ENCODE data around the gene PTPRG.

PTPRG gene

DNA sequence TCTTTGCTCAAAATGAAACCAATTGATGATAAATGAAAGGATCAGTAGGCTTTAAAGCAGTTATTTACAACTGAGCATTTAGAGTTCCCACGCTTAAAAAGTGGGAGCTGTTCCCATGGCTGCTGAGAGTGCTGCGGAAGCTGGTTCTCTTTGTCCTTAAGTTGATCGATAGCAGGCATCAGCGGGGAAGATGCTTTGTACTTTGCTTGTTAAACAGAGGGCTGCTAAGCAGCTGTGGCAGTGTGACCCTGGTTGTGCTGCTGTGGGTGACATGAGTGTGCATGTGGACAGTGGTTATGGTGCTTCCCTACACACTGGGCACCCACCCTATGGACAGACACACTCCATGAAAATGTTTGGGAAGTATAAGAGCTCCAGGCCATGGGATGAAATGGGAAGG is 96.3 kb downstream of the PTPRG start:
- no peak for DNase-seq (ENCODE audit: low read depth)

DNA sequence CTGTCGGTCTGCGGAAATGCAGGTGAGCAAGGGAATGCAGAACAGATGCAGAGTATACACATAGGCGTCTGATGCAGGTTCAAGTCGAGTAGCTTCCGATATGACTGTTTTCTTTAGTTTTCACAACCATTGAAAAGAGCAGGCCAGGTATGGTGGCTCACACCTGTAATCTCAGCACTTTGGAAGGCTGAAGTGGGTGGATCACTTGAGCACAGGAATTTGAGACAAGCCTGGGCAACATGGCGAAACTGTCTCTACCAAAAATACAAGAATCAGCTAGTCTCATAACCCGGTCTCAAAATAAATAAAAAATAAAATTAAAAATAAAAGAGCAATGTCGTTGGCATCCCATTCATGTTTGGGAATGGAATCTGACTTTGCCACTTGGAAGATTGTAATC is 101.5 kb downstream of the PTPRG start:
- DNase-seq (ENCODE audit: low read depth) = no peak

DNA sequence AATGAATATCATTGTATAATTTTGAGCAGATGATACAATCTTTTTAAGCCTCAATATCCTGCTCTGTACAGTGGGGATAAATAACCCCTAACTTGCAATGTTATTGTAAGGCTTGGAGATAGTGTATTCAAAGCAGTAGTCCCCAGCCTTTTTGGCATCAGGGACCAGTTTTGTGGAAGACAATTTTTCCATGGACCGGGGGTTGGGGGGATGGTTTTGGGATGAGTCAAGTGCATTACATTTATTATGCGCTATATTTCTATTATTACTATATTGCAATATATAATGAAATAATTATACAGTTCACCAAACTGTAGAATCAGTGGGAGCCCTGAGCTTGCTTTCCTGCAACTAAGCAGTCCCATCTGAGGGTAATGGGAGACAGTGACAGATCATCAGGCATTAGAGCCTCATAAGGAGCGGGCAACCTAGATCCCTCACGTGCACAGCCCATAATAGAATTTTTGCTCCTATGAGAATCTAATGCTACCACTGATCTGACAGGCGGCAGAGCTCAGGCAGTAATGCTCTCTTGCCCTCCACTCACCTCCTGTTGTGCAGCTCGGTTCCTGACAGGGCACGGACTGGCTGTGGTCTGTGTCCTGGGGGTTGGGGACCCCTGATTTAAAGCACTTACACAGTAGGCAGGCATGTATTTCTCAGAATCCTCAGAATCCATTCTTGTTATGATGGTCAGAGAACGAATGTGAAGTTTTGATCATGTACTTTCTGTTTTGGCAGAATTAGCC is 102.2 kb downstream of the PTPRG start:
- no peak for DNase-seq (ENCODE audit: low read depth)

DNA sequence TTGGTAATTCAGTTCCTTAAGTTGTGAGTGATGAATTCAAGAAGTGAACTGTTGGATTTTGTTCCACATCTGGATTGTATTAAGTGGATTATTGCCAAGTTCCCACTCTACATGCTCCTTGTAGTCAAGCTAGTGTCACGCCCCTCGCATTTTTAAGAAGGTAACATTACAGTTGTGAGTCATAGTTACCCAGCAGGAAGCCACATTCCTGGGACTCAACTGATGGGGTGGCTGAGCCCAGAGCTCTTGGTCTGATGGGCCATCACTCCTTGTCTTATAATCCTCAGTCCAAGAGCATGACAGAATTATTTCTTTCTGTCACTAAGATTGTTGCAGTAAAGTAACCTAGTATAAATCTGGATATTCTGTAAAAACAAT is 102.7 kb downstream of the PTPRG start:
- no peak for DNase-seq (ENCODE audit: low read depth)

DNA sequence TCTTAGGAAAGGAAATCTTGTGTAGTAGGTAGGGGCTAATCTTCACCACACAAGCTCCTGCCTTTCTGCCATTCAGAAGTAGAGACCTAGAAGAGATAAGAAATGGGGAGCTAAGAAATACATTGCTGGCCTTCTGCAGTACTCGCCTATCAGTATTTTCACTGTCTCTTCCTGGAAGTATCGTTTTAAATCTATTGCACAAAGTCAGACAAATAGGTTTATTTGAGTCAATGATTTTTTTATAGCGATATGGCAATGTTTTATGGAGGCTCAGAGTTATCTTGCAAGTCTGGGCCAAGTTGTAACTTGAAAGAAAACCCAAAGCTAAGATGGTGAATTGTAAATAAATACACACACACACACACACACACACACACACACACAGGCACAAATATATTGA is 103.8 kb downstream of the PTPRG start:
- DNase-seq (ENCODE audit: low read depth) = no peak

DNA sequence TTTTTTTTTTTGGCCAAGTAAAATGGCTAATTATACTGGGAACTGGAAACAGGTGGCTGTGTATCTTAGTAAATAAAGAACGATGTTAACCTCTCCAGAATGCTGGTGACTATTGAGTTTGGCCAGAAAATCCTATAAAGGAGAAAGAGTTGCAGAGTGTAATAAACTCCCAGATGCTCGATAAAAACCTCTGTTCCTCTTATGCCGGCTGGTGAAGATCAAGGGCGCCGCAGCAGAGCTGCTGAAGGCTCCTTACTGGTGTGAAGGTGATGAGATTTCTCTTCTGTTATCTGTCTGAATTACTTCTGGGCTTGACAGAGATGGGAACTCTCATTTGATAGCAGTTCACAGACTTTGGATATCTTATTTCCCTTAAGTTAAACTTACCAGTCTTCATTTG is 104.6 kb downstream of the PTPRG start:
- no peak for DNase-seq (ENCODE audit: low read depth)

DNA sequence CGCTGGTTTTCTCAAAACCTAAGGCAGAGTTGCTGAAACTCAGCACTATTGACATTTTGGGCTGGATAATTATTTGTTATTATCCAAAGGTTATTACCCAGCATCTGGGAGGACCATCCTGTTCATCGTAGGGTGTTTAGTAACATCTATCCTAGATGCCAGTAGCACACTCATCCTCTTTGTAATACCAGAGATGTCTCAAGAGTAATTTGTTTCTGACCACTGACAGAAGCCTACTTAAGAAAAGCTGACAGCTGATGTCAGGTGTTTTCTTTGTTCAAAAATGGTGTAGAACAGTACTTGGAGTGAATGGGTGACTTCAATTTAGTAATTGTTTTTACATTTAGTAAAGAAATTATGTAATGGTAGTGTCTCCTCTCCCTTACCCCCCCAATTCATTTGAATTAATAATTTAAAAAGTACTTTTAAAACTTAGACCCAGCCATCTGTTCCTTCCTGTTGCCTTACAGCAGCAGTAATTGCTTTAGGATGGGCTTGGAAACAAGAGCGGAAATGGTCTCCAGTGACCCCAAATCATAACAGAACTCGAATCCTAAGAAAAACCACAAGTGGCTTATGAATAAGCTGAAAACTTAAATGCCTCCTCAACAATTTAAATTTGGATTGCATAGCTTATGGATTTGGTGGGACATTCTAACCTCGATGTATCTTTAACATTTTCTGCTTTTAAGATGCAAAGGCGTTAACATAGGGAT is 105.4 kb downstream of the PTPRG start:
- no peak for DNase-seq (ENCODE audit: low read depth)

DNA sequence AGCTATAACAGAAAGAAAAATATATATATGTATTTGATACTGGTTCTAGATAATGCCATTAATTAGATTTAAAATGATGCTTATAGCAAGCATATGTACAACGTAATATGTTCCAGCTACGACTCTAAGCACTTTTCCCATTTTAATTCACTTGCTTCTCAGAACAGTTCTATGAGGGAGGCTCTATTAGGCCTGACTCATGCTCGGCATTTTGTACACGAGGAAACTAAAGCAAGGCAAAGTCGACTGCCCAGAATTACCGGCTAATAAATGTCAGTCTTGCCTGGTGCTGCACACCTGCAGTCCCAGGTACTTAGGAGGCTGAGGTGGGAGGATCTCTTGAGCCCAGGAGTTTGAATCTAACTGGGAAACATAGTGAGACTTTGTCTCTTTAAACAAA is 106.0 kb downstream of the PTPRG start:
- DNase-seq (ENCODE audit: low read depth) = no peak

DNA sequence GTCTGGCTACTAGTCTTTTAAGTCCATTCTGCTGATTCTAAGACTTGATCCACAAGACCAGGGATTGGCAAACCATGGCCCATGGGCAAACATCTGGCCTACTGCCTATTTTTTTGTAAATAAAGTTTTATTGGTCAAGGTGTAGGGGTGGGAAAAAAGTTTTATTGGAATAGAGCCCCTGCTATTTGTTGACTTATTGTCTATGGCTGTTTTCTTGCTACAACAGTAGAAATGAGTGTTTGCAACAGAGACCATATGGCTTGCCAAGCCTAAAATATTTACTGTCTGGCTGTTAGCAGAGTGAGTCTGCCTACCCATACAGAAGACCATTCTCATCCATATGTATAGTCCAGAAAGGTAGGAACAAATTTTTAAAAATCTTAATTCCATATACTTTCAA is 106.4 kb downstream of the PTPRG start:
- DNase-seq (ENCODE audit: low read depth) = no peak

DNA sequence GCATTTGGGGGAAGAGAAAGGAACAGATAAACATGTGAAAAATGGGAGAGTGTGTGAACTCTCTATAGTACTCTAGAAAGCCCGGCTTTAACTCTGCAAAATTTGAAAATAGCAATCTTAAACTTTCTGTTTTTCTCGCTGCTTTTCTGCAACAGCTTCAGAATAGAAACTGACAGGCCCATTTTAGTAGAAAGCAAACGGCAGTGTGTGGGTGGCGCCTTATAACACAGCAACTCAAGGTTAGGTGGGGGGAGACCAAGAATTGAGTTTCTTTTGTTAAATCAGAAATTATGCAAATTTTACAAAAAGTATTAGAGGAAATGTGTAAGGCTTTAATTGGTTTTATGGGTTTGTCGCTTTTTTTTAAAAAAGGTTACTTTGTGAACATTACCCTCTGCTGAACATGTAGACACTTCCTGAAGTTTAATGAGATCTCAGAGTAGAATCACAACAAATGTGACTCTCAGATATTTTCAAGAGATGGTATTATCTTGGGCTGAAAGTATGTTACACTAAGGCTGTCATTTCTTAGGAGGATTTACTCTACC is 107.0 kb downstream of the PTPRG start:
- no peak for DNase-seq (ENCODE audit: low read depth)

DNA sequence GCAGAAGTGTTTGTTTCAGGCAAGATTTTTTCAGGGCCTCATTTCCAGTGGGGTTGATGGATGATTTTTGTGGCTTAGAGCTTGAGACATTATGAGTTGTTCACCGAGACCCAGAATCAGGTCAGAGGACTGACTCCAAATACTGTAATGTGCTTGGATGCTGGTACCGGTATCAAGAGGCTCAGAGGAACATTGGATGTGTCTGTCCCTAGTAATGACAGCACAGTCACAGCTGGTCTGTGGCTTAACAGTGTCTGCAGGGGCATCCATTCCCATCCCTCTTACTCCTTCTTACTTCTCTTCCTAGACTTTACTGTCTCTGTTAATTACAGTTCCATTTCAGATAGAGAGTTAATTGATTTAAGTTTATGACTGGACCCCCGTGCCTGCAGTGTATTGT is 107.8 kb downstream of the PTPRG start:
- DNase-seq (ENCODE audit: low read depth) = no peak

DNA sequence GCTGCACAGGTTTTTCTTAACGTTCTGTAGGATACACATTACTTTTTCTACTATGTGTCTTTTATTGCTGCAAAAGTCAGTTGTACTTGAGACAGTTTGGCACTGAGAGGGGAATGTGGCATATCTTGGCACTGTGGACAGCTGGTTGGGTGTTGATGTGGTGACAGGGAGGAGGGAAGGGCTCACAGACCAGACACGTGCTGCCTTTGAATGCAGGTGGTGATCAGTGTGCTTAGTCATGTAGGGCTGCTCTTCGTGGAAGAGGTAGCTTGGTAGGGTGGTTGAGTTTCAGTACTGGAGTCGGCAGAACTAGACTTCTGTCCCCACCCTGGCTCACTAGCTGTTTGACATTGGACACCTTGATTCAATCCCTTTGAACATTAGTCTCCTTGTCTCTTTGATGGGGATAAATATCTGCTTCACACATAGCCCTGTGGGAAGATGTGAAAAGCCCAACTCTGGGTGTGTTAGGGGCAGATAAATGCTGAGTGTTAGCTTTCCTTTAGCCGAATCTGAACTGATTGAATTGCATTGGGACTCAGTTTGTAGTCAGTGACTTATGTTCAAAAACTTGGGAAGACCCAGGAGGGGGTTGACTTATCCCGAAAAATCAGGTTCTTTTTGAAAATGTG is 108.4 kb downstream of the PTPRG start:
- no peak for DNase-seq (ENCODE audit: low read depth)

DNA sequence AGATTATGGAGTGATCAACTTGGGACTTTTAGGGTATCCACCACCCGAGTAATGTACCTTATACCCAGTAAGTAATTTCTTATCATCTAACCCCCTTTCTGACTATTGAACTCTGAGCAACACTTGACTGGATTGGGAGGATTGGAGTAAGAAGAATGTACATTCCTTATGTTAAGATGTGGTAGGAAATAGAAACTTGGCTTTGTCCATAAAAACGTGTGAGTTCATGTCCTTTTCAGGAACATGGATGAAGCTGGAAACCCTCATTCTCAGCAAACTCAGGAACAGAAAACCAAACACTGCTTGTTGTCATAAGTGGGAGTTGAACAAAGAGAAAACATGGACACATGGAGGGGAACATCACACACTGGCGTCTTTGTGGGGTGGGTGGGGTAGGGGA is 112.3 kb downstream of the PTPRG start:
- no peak for DNase-seq (ENCODE audit: low read depth)

DNA sequence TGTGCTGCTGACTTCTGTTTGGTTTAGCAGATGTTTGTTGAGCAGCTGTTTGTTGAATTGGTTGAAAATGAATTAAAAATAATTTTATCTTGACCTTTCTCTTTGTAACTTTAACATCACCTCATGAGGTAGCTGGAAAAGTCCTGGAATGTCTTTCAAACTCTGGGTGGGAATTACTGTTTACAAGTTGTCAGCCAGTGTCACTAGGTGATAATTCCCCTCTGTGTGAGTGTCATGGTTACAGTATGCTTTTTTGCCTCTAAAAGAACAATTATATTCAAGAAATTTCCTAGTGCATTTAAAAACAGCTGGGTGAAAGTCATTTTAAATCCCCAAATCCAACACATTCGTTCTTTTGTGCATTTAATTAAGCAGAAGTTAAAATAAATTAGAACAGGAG is 113.2 kb downstream of the PTPRG start:
- no peak for DNase-seq (ENCODE audit: low read depth)

DNA sequence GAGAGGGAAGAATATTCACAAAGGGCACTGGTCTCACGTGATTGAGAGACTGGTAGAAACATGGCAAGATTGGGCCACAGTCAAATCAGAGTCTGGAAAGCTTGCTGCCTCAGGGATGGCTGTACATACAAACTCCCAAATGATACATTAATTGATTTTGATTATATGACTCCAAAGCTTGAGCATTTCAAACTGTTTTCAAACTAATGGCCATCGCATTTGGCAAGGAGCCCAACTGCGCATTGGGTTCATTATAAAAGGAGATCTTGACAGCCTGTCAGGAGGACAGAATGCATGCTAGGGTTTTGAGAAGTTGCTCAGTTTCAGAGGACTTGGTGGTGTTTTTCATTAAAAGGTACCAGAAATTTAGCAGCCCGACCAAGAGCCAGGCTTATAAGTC is 117.7 kb downstream of the PTPRG start:
- no peak for DNase-seq (ENCODE audit: low read depth)

DNA sequence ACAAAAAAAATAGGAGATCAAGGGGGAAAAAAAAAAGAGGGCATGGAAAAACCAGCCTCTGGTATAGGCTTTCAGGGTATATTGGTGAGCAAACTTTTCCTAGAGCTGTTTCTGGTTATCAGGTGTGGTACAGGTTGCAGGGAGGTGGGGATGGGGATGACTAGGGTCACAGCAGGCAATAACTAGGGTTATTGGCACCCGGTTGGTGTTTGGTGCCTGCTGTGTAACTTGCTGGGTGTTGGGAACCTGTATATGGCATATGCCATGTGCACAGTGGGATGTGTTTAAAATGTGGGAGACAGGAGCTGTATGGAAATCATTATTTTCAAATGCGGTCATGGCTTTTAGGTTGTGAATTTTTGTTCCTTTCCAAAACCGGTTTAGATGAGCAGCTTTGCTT is 119.2 kb downstream of the PTPRG start:
- no peak for DNase-seq (ENCODE audit: low read depth)

DNA sequence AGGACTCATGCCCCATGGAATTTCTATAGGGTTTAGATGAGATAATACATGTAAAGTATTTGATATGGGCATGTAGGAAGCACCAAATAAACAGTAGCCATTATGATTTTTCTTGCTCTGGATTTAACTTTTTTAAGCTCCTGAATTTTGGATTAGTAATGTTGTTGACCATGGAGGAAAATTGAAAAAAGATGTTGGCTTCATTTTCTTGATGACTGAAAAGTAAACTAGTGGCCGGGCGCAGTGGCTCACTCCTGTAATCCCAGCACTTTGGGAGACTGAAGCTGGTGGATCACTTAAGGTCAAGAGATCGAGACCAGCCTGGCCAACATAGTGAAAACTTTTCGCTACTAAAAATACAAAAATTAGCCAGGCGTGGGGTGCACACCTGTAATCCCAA is 120.3 kb downstream of the PTPRG start:
- no peak for DNase-seq (ENCODE audit: low read depth)

DNA sequence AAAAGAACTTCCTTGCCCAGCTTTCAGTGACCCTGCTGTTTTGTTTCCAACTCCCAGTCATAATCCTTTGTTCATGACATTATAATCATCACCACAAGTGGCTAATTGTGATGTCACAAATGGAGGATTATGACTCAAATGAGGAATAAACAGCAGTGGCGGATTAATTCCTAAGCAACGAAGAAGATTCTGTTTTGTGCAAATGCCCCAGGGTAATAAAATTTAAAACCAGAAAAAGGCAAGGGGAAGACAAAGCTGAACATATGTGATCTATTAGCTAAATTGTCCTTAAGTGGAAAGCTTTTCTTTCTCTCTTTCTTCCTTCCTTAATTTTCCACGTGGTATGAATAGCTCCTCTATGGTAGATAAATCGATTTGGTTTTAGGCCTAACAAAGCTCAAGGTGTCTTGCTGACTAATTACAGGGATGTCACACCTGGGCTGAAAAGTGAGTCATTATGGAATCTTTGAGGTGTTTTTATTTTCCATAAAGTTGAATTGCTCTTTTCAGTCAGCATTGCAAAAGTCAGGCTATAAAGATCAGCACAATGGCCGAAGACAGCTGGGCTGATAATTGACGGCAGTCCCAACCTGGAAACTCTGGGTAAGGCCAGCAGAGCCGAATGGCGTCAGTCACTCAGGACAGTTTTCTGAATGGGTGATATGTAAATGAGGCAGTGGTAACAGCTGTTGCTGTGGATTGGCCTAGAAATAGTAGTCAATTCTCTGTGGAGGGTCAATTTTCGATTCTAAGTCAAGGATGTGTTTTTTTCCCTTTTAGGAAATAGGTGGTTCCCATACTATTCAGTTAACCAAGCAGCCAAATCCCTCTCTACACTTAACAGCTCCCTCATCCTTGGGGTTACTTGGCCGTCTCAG is 121.5 kb downstream of the PTPRG start:
- no peak for DNase-seq (ENCODE audit: low read depth)

DNA sequence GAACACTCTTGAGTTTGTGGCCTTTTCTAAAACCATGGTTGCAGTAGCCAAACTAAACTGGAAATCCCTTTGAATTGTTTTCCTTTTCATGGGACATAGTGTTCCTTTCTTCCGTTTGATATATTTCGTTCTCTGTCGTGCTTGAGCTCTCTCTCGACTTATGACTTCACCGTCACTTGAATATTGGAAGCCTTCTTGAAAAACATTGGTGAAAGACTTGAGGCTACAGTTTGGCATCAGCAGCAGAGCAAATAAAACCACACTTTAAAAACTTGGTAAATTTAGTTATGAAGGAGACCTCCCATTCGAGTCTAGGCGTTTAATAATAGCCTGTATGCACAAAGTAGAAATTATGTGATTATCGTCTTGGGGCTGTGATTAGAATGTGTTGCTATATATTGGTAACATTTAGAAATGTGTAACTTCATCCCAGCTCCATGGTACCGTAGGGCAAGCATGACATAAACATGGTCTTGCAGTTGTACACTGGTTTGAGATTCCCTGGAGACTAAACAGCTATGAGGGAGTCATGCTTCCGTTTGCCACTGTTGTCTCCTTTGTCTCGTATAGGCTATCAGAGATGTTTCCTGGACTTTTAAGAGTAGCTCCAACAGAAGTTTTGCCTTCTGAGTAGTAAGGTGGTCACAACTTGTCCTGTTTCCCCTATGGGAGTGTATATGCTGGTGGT is 122.3 kb downstream of the PTPRG start:
- DNase-seq (ENCODE audit: low read depth) = no peak

DNA sequence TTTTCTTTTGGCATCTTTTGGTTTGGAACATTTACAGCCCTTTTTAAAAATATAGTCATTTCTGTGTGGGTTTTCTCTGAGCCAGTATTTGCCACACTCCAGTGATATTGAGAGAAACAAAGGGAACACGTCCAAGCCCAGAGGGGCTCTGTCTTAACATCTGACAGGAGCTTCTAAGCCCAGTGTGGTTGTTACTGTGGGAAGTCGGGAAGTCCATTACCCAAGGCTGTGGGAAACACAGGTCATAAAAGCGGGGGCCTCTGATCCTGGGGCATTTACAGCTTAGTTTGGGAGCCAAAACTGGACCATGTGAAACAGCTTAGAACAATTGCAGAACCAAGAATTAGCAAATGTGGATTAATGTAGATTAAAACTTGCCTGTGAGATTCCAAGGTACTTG is 123.0 kb downstream of the PTPRG start:
- no peak for DNase-seq (ENCODE audit: low read depth)

DNA sequence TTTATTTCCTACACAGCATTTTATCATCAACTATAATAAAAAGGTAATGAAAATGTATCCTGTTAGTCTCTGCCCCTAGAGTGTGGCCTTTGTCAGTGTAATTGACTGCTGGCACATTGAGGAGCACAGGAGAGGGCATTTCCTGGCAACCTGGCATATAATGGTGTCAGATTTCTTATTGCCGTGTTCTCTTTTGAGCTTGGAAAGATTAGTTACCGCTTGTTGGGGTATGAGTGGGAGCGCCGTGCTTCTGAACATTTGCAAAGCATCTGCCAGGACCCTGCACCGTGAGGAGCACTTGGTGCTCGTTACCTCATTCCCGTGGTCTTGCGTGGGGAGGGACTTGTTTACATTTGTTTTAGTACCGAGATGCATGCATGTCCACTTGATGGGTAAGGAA is 124.4 kb downstream of the PTPRG start:
- no peak for DNase-seq (ENCODE audit: low read depth)

DNA sequence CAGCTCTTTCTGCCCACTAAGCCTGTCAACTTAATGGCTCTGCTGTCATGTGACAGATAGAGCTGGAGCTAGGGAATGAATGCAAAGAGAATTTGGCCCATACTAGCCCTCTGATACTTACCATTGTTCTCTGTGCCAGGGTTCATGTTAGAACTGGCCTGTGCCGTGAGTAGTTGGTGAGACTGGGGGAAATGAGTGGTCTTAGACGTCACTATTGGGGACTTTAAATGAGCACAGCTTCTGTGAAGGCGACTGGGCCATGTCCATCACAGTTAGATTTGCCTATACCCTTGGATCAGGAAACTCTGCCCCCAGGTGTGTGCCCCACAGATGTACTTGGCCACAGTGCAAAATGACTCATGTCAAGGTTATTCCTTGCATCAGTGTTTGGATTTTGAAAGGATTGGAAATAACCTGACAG is 124.9 kb downstream of the PTPRG start:
- DNase-seq (ENCODE audit: low read depth) = no peak
